CD4-positive, alpha-beta T cell treated with Interleukin-4 for 4 hours (primary cell): ENCODE results near the gene DRAP1.
"Not testable (repeated sequence)": the region's sequence is repeated elsewhere in the genome, so short reads cannot be mapped to it uniquely, and the experiment has no call there.

Experiments used
- DNase-seq: peaks from one replicate; pipeline ENCODE4 v3.0.0-alpha.2; 2020

Gene DRAP1

GRCh38 chr11:65886826-65887722 is 32.2 kb upstream of the DRAP1 start:
- no peak for DNase-seq

GRCh38 chr11:65887723-65888162 is 31.5 kb upstream of the DRAP1 start:
- no peak for DNase-seq

GRCh38 chr11:65888163-65888814 is 30.9 kb upstream of the DRAP1 start, which contains the start of gene FIBP:
Gene FIBP (minus strand): TSS chr11:65888471. CDS start chr11:65888418, 53 bp downstream.
- peak; percentile 94 for DNase-seq

GRCh38 chr11:65890324-65891218 is 28.7 kb upstream of the DRAP1 start, which contains the start of gene CCDC85B:
Gene CCDC85B (plus strand): TSS chr11:65890673. CDS start chr11:65890784, 111 bp downstream.
- peak; percentile 97 for DNase-seq

GRCh38 chr11:65891219-65892136 is 27.7 kb upstream of the DRAP1 start:
- DNase-seq = no peak

- DNase-seq = not testable (repeated sequence)
Measured at GRCh38 chr11:65892137-65892540, 27.1 kb upstream of the DRAP1 start.

- no peak for DNase-seq
Measured at GRCh38 chr11:65892661-65893317, 26.4 kb upstream of the DRAP1 start.

- DNase-seq = peak; percentile 35
Measured at GRCh38 chr11:65894034-65894591, 25.1 kb upstream of the DRAP1 start.

- DNase-seq = no peak
Measured at GRCh38 chr11:65895482-65895981, 23.7 kb upstream of the DRAP1 start.

GRCh38 chr11:65896034-65896999 is 22.9 kb upstream of the DRAP1 start:
- no peak for DNase-seq

- no peak for DNase-seq
Measured at GRCh38 chr11:65897020-65897471, 22.2 kb upstream of the DRAP1 start.

- no peak for DNase-seq
Measured at GRCh38 chr11:65898656-65899355, 20.4 kb upstream of the DRAP1 start.

GRCh38 chr11:65899356-65900124 is 19.7 kb upstream of the DRAP1 start:
- DNase-seq = peak; percentile 36

GRCh38 chr11:65900125-65900898 is 18.9 kb upstream of the DRAP1 start, which contains the start of gene FOSL1:
Gene FOSL1 (minus strand): TSS chr11:65900388. CDS start chr11:65900339, 49 bp downstream.
- peak; percentile 96 for DNase-seq

- no peak for DNase-seq
Measured at GRCh38 chr11:65900899-65901180, 18.4 kb upstream of the DRAP1 start.

GRCh38 chr11:65903068-65903481 is 16.2 kb upstream of the DRAP1 start:
- no peak for DNase-seq

GRCh38 chr11:65903715-65904114 is 15.5 kb upstream of the DRAP1 start:
- DNase-seq = no peak
